HFFc6 (cell line): ENCODE data around the gene SF1. TPM values are rescaled to one million over a fixed set of nuclear protein-coding genes. Genes with fewer than 3 reads are reported as not detected.

Experiments used
- DNase-seq: peaks from one replicate; pipeline ENCODE4 v3.0.0-alpha.2; 2018
- H3K27ac Mint-ChIP-seq: 2 replicates; pipeline ENCODE4 v1.8.0; 2020; ENCODE audit warnings: mild to moderate bottlenecking, mixed read lengths
- H3K27me3 Mint-ChIP-seq: 2 replicates; pipeline ENCODE4 v1.8.0; 2021; ENCODE audit warnings: mild to moderate bottlenecking, moderate library complexity, mixed read lengths; ENCODE audit not compliant: insufficient read depth
- H3K36me3 Mint-ChIP-seq: 2 replicates; pipeline ENCODE4 v1.8.0; 2021; ENCODE audit warnings: low read depth, mixed read lengths
- H3K4me1 Mint-ChIP-seq: 2 replicates; pipeline ENCODE4 v1.8.0; 2020; ENCODE audit warnings: low read depth, mixed read lengths
- H3K4me3 Mint-ChIP-seq: 2 replicates; pipeline ENCODE4 v1.8.0; 2020; ENCODE audit warnings: mild to moderate bottlenecking, moderate library complexity, mixed read lengths
- H3K9me3 Mint-ChIP-seq: 2 replicates; pipeline ENCODE4 v1.8.0; 2020; ENCODE audit warnings: mild to moderate bottlenecking, mixed read lengths
- total RNA-seq, 6 experiments: library from RNA; stranded (reverse); fragmentation: NEBNext Ultra II Directional; extraction: Animal tissue kit (Norgen Biotek cat#: 25700); gene quantifications; 2 replicates in 1 of 6; 3 replicates in 5 of 6; pipeline ENCODE4 v1.2.3, GENCODE V29; 2021
- TF ChIP-seq, protein P1 (sequence below): fragments of 200-600 bp; sonication (generic); IDR thresholded peaks from 2 replicates; pipeline ENCODE4 v1.5.0; 2021; ENCODE audit warnings: antibody characterized with exemption, mild to moderate bottlenecking

The SF1 gene
- total RNA-seq, 6 experiments from 2014 or later = 195 to 244 (median 208) TPM

DNA sequence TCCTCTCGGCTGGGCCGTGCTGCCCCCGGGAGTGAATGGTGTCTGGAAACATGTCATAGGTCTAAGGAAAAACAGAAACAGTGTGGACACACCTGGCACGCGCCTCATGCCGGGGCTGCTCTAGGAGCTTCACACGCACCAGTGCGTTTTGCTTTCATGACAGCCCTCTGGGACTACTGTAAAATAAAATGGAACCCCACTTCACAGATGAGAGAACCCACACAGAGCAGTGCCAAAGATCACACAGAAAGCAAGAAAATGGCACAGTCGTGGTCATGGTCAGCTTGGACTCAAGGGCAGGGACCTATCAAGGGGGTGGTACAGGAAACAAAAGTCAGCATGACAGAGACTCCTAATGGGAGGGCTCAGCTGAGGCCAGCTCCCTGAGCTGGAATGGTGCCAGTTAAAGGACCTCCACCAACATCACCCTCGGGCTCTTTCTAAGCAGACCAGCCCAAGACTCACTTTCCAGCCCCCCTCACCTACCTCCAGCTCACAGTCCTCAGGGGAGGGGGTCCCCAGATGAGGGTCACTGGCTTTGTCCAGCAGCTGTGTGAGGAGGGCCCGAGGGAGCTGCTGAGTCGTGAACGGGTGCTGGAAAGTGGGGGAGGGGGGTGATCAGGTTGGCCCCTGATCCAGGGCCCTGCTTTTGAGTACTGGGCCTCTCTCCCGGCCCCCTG, 21.4 kb upstream of the SF1 start:
- Mint-ChIP-seq H3K4me3 (no peak overlapping the region), H3K27ac (no peak overlapping the region), H3K27me3 (no peaks in the 10 kb centered on the region; the same call in 1 of the 2 replicates), H3K4me1 (peaks cover 10% of the 10 kb centered on the region), H3K36me3 (peaks cover 5% of the 10 kb centered on the region; the same call in 1 of the 2 replicates), H3K9me3 (no peaks in the 10 kb centered on the region)
- TF ChIP-seq, protein P1, sequence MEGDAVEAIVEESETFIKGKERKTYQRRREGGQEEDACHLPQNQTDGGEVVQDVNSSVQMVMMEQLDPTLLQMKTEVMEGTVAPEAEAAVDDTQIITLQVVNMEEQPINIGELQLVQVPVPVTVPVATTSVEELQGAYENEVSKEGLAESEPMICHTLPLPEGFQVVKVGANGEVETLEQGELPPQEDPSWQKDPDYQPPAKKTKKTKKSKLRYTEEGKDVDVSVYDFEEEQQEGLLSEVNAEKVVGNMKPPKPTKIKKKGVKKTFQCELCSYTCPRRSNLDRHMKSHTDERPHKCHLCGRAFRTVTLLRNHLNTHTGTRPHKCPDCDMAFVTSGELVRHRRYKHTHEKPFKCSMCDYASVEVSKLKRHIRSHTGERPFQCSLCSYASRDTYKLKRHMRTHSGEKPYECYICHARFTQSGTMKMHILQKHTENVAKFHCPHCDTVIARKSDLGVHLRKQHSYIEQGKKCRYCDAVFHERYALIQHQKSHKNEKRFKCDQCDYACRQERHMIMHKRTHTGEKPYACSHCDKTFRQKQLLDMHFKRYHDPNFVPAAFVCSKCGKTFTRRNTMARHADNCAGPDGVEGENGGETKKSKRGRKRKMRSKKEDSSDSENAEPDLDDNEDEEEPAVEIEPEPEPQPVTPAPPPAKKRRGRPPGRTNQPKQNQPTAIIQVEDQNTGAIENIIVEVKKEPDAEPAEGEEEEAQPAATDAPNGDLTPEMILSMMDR = no peak
- DNase-seq = no peak

DNA sequence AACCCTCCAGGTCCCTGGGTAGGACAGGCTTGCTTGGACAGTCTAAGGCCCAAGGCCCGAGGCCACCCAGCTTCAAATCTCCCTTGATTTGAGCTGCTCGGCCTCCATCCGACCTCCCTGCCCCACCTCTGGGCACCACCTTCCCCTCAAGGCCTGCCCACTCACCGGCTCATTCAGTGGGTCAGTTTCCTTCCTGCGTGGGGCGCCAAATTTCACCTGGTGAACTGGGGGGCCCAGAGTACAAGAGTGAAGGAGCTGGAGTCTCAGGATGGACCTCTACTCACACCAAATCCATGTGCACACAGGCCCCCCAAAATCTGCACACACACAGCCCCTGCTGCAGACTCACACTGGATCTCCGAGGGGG, 20.9 kb upstream of the SF1 start:
- Mint-ChIP-seq H3K9me3 (no peaks in the 10 kb centered on the region), H3K36me3 (peaks cover 5% of the 10 kb centered on the region; the same call in 1 of the 2 replicates), H3K27me3 (no peaks in the 10 kb centered on the region; the same call in 1 of the 2 replicates), H3K4me1 (peaks cover 10% of the 10 kb centered on the region), H3K27ac (no peak overlapping the region), H3K4me3 (no peak overlapping the region)
- TF ChIP-seq, protein P1 = no peak
- DNase-seq = no peak

DNA sequence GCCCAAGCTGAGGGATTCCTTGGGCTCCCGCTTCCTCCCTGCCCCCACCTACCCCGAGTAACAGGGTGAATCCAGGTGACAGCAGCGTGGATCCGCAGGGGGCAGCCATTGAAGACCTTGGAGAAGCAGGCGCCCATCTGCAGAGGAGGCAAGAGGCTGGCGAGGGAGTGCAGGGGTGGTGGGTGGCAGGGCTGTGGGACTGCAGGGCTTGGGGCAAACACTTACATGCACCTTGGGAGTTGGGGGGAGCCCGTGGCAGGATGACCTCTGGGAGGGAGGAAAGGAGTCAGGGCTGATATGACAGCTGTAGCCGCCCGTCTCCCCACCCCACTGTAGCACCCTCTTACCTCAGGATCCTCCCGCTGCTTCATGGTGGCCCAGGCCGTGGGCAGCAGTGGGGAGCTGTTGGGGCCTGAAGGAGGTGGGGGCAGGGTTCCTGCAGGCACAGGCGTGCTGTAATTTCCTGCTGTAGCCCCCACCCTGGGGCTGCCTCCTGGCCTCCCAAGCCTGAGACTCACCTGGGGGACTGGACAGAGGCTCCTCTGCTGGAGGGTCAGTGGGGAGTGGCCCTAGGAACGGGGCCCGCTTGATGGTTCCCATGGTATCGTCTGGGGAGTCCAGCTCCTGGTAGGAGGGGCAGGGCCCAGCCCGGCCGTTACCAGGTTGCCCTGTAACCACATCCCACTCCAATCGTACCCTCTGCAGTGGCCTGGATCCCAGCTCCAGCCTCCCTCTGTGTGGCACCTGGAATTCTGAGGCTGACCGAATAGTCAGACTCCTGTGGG, 18.6 kb upstream of the SF1 start:
- Mint-ChIP-seq H3K27me3 (no peaks in the 10 kb centered on the region; the same call in none of the 2 replicates), H3K4me3 (no peak overlapping the region), H3K4me1 (no peaks in the 10 kb centered on the region), H3K27ac (no peak overlapping the region), H3K36me3 (no peaks in the 10 kb centered on the region; the same call in 1 of the 2 replicates), H3K9me3 (no peaks in the 10 kb centered on the region)
- no peak for DNase-seq
- TF ChIP-seq, protein P1 = no peak

DNA sequence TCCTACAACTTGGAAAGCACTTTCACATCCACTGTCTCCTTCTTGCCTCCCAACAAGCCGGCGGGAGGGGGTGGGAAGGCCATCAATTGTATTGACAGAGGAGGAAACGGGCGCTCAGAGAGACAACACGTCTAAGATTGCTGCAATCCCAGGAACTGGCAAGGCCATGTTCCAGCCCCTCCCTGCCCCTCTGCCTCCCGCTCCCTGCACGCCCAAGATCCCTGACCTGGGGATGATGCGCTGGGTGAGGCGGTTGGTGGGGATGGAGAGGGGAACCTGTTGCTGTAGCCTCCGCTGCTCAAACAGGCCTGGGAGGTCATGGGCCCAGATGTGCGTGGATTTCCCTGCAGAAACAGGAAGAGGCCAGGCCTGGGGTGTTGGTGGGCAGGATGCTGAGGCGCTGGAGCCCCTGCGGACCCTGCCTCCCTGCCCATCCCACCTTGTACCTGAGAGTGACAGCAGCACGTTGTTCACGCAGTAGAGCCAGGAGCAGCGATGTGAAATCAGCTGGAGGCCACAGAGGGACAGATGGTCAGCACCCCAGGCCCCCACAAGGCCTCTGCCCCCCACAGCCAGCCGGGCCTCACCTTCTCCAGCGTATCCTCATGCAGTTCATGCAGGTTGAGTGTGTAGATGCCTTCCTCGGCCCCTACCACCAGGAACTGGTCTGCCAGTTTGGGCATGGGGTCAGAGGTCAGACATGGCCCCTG, 17.9 kb upstream of the SF1 start:
- DNase-seq = no peak
- no peaks in the 10 kb centered on the region; the same call in 1 of the 2 replicates for H3K36me3 Mint-ChIP-seq
- no peaks in the 10 kb centered on the region for H3K4me1 Mint-ChIP-seq
- TF ChIP-seq, protein P1 = no peak
- no peak overlapping the region for H3K27ac Mint-ChIP-seq
- H3K27me3 Mint-ChIP-seq = no peaks in the 10 kb centered on the region; the same call in none of the 2 replicates
- H3K4me3 Mint-ChIP-seq = no peak overlapping the region
- no peaks in the 10 kb centered on the region for H3K9me3 Mint-ChIP-seq

DNA sequence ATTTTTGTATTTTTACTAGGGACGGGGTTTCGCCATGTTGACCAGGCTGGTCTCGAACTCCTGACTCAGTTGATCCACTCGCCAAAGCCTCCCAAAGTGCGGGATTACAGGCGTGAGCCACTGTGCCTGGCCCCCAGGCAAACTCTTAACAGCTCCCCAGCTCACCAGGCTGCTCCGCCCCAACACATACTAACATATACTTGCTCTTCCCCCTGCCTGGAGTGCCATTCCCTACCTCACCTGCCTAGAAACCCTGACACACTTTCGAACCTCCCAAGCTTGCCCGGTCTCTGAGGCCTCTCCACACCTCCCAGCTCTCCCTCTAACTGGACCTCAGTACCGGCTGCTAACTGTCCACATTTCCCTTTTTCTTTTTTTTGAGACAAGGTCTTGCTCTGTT, 16.2 kb upstream of the SF1 start:
- Mint-ChIP-seq H3K9me3 (no peaks in the 10 kb centered on the region), H3K4me3 (no peak overlapping the region), H3K27ac (no peak overlapping the region), H3K4me1 (no peaks in the 10 kb centered on the region), H3K36me3 (no peaks in the 10 kb centered on the region; the same call in 1 of the 2 replicates), H3K27me3 (no peaks in the 10 kb centered on the region; the same call in none of the 2 replicates)
- TF ChIP-seq, protein P1 = no peak
- no peak for DNase-seq
